SK-N-SH treated with all-trans-retinoic acid at 6 μM for 48 hours (cell line): ENCODE data around the gene COX5A.

ENCODE experiments used
- ATAC-seq: fragments of 200-7000 bp; cut with Tn5 transposase; 3 replicates; pipeline ENCODE4 v1.9.1; 2020; ENCODE audit warnings: mild to moderate bottlenecking, moderate library complexity
- ARNTL ChIP-seq: fragments of 450-650 bp; formaldehyde crosslinking; IDR thresholded peaks from 2 replicates; pipeline ENCODE4 v1.5.0; 2020; ENCODE audit warnings: low read depth, mild to moderate bottlenecking, moderate library complexity, borderline replicate concordance
- CSDC2 ChIP-seq: fragments of 250-450 bp; sonication (Bioruptor Pico); IDR thresholded peaks from 2 replicates; pipeline ENCODE4 v1.5.0; 2020; ENCODE audit warnings: mild to moderate bottlenecking, moderate library complexity
- ESRRG ChIP-seq: fragments of 250-450 bp; sonication (Bioruptor Pico); IDR thresholded peaks from 2 replicates; pipeline ENCODE4 v1.6.1; 2021; ENCODE audit warnings: mild to moderate bottlenecking
- GLIS3 ChIP-seq: fragments of 250-450 bp; sonication (Bioruptor Pico); IDR thresholded peaks from 2 replicates; pipeline ENCODE4 v1.5.0; 2020; ENCODE audit warnings: mild to moderate bottlenecking, moderate library complexity
- ISL1 ChIP-seq: fragments of 250-450 bp; sonication (Bioruptor Pico); IDR thresholded peaks from 2 replicates; pipeline ENCODE4 v2.1.2; 2022; ENCODE audit warnings: mild to moderate bottlenecking, moderate library complexity
- OSR1 ChIP-seq: fragments of 250-450 bp; sonication (Bioruptor Pico); IDR thresholded peaks from 2 replicates; pipeline ENCODE4 v1.8.0; 2022; ENCODE audit warnings: moderate library complexity, mild to moderate bottlenecking, inconsistent platforms
- PPARA ChIP-seq: fragments of 250-450 bp; sonication (Bioruptor Pico); IDR thresholded peaks from 2 replicates; pipeline ENCODE4 v1.5.0; 2020; ENCODE audit warnings: mild to moderate bottlenecking, borderline replicate concordance
- RARB ChIP-seq: fragments of 250-450 bp; sonication (Bioruptor Pico); IDR thresholded peaks from 2 replicates; pipeline ENCODE4 v1.8.0; 2021; ENCODE audit warnings: mild to moderate bottlenecking, moderate library complexity
- SNAI2 ChIP-seq: fragments of 250-450 bp; sonication (Bioruptor Pico); IDR thresholded peaks from 2 replicates; pipeline ENCODE4 v1.5.0; 2020; ENCODE audit warnings: mild to moderate bottlenecking, moderate library complexity
- TCF4 ChIP-seq: fragments of 250-450 bp; sonication (Bioruptor Pico); IDR thresholded peaks from 2 replicates; pipeline ENCODE4 v1.8.0; 2021; ENCODE audit warnings: mild to moderate bottlenecking, moderate library complexity, borderline replicate concordance
- TOX ChIP-seq: fragments of 250-450 bp; sonication (Bioruptor Pico); IDR thresholded peaks from 2 replicates; pipeline ENCODE4 v1.8.0; 2021; ENCODE audit warnings: mild to moderate bottlenecking, moderate library complexity, borderline replicate concordance
- ZC3H10 ChIP-seq: fragments of 250-450 bp; sonication (Bioruptor Pico); IDR thresholded peaks from 2 replicates; pipeline ENCODE4 v1.5.1; 2021; ENCODE audit warnings: mild to moderate bottlenecking, moderate library complexity
- ZFP3 ChIP-seq: fragments of 250-450 bp; sonication (Bioruptor Pico); IDR thresholded peaks from 2 replicates; pipeline ENCODE4 v1.5.0; 2020; ENCODE audit warnings: mild to moderate bottlenecking, moderate library complexity
- ZFP30 ChIP-seq: fragments of 450-650 bp; formaldehyde crosslinking; IDR thresholded peaks from 2 replicates; pipeline ENCODE4 v1.5.0; 2022; ENCODE audit warnings: mild to moderate bottlenecking, moderate library complexity
- ZNF565 ChIP-seq: fragments of 450-650 bp; formaldehyde crosslinking; conservative IDR thresholded peaks from 2 replicates; pipeline ENCODE4 v1.5.0; 2020; ENCODE audit warnings: low read depth, mild to moderate bottlenecking, moderate library complexity
- ZNF70 ChIP-seq: fragments of 450-650 bp; formaldehyde crosslinking; IDR thresholded peaks from 2 replicates; pipeline ENCODE4 v1.5.0; 2020; ENCODE audit warnings: mild to moderate bottlenecking, moderate library complexity
- ZNF8 ChIP-seq: fragments of 450-650 bp; formaldehyde crosslinking; IDR thresholded peaks from 2 replicates; pipeline ENCODE4 v1.5.0; 2020; ENCODE audit warnings: mild to moderate bottlenecking, moderate library complexity
- TF ChIP-seq, protein P1 (sequence below): fragments of 250-450 bp; sonication (Bioruptor Pico); IDR thresholded peaks from 2 replicates; pipeline ENCODE4 v1.5.1; 2020; ENCODE audit warnings: low read depth, mild to moderate bottlenecking, moderate library complexity
- TF ChIP-seq, protein P2 (sequence below): fragments of 250-450 bp; sonication (Bioruptor Pico); IDR thresholded peaks from 2 replicates; pipeline ENCODE4 v1.5.1; 2021; ENCODE audit warnings: mild to moderate bottlenecking, moderate library complexity
- TF ChIP-seq, protein P3 (sequence below): fragments of 250-450 bp; sonication (Bioruptor Pico); IDR thresholded peaks from 2 replicates; pipeline ENCODE4 v1.8.0; 2020; ENCODE audit warnings: mild to moderate bottlenecking, moderate library complexity, borderline replicate concordance
- TF ChIP-seq, protein P4 (sequence below): fragments of 250-450 bp; sonication (Bioruptor Pico); IDR thresholded peaks from 2 replicates; pipeline ENCODE4 v1.8.0; 2021; ENCODE audit warnings: low read depth, mild to moderate bottlenecking, moderate library complexity, borderline replicate concordance
- TF ChIP-seq, protein P5 (sequence below): fragments of 250-450 bp; sonication (Bioruptor Pico); IDR thresholded peaks from 2 replicates; pipeline ENCODE4 v1.5.0; 2020; ENCODE audit warnings: mild to moderate bottlenecking, moderate library complexity

COX5A gene

DNA sequence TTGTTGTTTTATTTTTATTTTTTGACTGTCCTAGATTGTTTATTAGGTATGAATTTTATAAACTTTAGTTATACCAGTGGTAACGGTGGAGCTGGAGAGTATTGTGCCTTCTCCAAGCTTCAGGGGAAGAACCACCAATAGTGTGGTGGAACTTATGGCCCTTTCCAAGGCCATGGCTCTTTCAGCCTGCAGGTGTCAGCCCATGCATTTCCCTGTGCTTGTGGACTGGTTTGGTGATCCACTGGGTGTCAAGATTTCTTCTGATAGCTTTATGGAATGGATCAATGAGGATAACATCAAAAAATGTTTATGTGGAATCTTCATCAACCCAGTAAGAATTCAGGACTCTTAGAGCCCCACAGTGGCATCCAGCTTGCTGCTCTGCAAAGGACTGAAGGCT lies 38.3 kb upstream of the COX5A start:
- no peak for ATAC-seq
- TF ChIP-seq, protein P1, sequence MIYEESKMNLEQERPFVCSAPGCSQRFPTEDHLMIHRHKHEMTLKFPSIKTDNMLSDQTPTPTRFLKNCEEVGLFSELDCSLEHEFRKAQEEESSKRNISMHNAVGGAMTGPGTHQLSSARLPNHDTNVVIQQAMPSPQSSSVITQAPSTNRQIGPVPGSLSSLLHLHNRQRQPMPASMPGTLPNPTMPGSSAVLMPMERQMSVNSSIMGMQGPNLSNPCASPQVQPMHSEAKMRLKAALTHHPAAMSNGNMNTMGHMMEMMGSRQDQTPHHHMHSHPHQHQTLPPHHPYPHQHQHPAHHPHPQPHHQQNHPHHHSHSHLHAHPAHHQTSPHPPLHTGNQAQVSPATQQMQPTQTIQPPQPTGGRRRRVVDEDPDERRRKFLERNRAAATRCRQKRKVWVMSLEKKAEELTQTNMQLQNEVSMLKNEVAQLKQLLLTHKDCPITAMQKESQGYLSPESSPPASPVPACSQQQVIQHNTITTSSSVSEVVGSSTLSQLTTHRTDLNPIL, result no peak
- TF ChIP-seq ZNF565 (no peak), CSDC2 (CRISPR knock-in tag) (no peak)
- TF ChIP-seq, all 23 proteins: peak for 0

DNA sequence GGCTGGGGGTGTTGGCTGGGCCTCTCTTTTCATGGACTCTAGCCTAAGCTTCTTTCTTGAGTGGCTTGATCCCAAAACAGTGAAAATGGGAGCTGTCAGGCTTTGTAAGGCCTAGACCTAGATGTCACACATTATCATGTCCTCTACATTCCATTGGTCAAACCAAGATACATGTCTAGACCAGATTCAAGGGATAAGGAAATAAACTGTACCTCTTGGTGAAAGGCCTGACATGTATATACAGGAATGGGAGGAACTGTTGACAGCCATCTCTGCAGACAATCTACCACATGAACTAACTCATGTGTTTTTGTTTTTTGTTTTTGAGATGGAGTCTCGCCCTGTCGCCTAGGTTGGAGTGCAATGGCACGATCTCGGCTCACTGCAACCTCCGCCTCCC lies 29.8 kb upstream of the COX5A start:
- TF ChIP-seq ZFP30 (no peak), ARNTL (CRISPR knock-in tag) (no peak), TCF4 (CRISPR knock-in tag) (no peak), SNAI2 (no peak), ESRRG (CRISPR knock-in tag) (no peak), RARB (CRISPR knock-in tag) (no peak), GLIS3 (CRISPR knock-in tag) (no peak), ZNF8 (CRISPR knock-in tag) (no peak), PPARA (CRISPR knock-in tag) (no peak), ZC3H10 (CRISPR knock-in tag) (no peak), ZFP3 (CRISPR knock-in tag) (no peak), ISL1 (CRISPR knock-in tag) (no peak)
- TF ChIP-seq, protein P1, result no peak
- TF ChIP-seq, protein P2, sequence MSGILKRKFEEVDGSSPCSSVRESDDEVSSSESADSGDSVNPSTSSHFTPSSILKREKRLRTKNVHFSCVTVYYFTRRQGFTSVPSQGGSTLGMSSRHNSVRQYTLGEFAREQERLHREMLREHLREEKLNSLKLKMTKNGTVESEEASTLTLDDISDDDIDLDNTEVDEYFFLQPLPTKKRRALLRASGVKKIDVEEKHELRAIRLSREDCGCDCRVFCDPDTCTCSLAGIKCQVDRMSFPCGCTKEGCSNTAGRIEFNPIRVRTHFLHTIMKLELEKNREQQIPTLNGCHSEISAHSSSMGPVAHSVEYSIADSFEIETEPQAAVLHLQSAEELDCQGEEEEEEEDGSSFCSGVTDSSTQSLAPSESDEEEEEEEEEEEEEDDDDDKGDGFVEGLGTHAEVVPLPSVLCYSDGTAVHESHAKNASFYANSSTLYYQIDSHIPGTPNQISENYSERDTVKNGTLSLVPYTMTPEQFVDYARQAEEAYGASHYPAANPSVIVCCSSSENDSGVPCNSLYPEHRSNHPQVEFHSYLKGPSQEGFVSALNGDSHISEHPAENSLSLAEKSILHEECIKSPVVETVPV (CRISPR knock-in tag), result no peak
- TF ChIP-seq, protein P3, sequence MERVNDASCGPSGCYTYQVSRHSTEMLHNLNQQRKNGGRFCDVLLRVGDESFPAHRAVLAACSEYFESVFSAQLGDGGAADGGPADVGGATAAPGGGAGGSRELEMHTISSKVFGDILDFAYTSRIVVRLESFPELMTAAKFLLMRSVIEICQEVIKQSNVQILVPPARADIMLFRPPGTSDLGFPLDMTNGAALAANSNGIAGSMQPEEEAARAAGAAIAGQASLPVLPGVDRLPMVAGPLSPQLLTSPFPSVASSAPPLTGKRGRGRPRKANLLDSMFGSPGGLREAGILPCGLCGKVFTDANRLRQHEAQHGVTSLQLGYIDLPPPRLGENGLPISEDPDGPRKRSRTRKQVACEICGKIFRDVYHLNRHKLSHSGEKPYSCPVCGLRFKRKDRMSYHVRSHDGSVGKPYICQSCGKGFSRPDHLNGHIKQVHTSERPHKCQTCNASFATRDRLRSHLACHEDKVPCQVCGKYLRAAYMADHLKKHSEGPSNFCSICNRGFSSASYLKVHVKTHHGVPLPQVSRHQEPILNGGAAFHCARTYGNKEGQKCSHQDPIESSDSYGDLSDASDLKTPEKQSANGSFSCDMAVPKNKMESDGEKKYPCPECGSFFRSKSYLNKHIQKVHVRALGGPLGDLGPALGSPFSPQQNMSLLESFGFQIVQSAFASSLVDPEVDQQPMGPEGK (CRISPR knock-in tag), result no peak
- TF ChIP-seq, protein P4, sequence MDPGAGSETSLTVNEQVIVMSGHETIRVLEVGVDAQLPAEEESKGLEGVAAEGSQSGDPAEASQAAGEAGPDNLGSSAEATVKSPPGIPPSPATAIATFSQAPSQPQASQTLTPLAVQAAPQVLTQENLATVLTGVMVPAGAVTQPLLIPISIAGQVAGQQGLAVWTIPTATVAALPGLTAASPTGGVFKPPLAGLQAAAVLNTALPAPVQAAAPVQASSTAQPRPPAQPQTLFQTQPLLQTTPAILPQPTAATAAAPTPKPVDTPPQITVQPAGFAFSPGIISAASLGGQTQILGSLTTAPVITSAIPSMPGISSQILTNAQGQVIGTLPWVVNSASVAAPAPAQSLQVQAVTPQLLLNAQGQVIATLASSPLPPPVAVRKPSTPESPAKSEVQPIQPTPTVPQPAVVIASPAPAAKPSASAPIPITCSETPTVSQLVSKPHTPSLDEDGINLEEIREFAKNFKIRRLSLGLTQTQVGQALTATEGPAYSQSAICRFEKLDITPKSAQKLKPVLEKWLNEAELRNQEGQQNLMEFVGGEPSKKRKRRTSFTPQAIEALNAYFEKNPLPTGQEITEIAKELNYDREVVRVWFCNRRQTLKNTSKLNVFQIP (CRISPR knock-in tag), result no peak
- TF ChIP-seq, all 23 proteins: peak for 0
- no peak for ATAC-seq

DNA sequence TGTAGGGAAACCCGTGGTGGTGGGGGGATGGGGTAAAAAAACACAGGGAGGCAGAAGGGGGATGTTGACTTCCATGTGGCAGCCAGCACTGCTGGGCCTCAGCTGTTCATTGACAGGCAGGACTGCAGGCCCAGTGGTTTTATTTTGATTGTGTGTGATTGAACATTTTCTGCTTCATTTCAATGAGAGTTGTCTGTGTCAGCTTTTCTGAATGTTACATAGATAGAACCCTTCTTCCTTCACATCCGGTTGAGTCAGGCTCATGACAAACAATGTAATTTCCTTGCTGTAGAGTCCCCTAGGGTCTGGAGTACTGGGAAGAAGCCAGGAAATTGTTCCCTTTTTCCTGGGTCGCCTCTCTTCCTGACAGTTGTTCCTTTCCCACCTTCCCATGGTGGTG lies 26.9 kb upstream of the COX5A start:
- ATAC-seq, result no peak
- TF ChIP-seq, protein P3 (CRISPR knock-in tag), result no peak
- TF ChIP-seq RARB (CRISPR knock-in tag) (no peak), ZFP30 (no peak), ZFP3 (CRISPR knock-in tag) (no peak), OSR1 (CRISPR knock-in tag) (no peak), TOX (CRISPR knock-in tag) (no peak), ZC3H10 (CRISPR knock-in tag) (no peak), ZNF70 (CRISPR knock-in tag) (no peak), ZNF565 (no peak)
- TF ChIP-seq, protein P1, result no peak
- TF ChIP-seq, protein P5, sequence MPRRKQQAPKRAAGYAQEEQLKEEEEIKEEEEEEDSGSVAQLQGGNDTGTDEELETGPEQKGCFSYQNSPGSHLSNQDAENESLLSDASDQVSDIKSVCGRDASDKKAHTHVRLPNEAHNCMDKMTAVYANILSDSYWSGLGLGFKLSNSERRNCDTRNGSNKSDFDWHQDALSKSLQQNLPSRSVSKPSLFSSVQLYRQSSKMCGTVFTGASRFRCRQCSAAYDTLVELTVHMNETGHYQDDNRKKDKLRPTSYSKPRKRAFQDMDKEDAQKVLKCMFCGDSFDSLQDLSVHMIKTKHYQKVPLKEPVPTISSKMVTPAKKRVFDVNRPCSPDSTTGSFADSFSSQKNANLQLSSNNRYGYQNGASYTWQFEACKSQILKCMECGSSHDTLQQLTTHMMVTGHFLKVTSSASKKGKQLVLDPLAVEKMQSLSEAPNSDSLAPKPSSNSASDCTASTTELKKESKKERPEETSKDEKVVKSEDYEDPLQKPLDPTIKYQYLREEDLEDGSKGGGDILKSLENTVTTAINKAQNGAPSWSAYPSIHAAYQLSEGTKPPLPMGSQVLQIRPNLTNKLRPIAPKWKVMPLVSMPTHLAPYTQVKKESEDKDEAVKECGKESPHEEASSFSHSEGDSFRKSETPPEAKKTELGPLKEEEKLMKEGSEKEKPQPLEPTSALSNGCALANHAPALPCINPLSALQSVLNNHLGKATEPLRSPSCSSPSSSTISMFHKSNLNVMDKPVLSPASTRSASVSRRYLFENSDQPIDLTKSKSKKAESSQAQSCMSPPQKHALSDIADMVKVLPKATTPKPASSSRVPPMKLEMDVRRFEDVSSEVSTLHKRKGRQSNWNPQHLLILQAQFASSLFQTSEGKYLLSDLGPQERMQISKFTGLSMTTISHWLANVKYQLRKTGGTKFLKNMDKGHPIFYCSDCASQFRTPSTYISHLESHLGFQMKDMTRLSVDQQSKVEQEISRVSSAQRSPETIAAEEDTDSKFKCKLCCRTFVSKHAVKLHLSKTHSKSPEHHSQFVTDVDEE, result no peak
- TF ChIP-seq, protein P4 (CRISPR knock-in tag), result no peak
